Measurements from ENCODE around the gene APELA. TPM values are rescaled to one million over a fixed set of nuclear protein-coding genes. Genes with fewer than 3 reads are reported as not detected.

The APELA gene
- total RNA-seq, 4 donors from 2014 or later: 0.22 to 0.51 TPM; not detected in 2

Other genes with a start within 250 kb of the APELA start
- gene SMIM31, start 123.0 kb upstream of the APELA start, total RNA-seq: not detected
- gene TRIM61, start 100.5 kb downstream of the APELA start, total RNA-seq: not detected
- not detected for gene TRIM60, start 154.8 kb downstream of the APELA start, total RNA-seq
- gene TRIM75, start 176.7 kb downstream of the APELA start, total RNA-seq: not detected
- gene TMEM192, start 235.7 kb downstream of the APELA start, total RNA-seq: 10 to 100 TPM in 3 of 4 donors, 1 to 10 TPM in 1; 7.0 to 12.6 (median 11.4) TPM